H1 (cell line): ENCODE data around the gene TTC23. TPM values are rescaled to one million over a fixed set of nuclear protein-coding genes. Genes with fewer than 3 reads are reported as not detected.
A peak's percentile ranks its signal among the peaks of the same experiment; 100 is the strongest.

ENCODE experiments used
- CTCF ChIA-PET: fragments of 300-600 bp; sonication (Branson Sonifier 250); formaldehyde crosslinking; loops from one replicate; lab custom pipeline; 2021; ENCODE audit not compliant: partially characterized antibody; lab: Charles Lee
- POLR2A ChIA-PET: fragments of 300-600 bp; sonication (Branson Sonifier 250); formaldehyde crosslinking; loops from one replicate; lab custom pipeline; 2021; ENCODE audit warnings: inconsistent platforms; ENCODE audit not compliant: partially characterized antibody; lab: Charles Lee
- DNase-seq, 2 experiments: peaks; one replicate each; pipeline versions ENCODE4 v3.0.0 to v3.0.0-alpha.2; 2010 to 2022; ENCODE audit warnings: low spot score in 2 of 2, low read depth in 1 of 2, mixed read lengths in 1 of 2
- FAIRE-seq: peaks from 2 replicates; lab custom pipeline; 2011; peaks lifted over from hg19 to GRCh38; lab: Jason Lieb, UNC
- H2AFZ ChIP-seq: 2 replicates; pipeline ENCODE4 v1.8.1; 2012; ENCODE audit warnings: low read length, inconsistent platforms
- H2AK5ac ChIP-seq: 2 replicates; pipeline ENCODE4 v1.6.1; 2013; ENCODE audit warnings: low read depth, low read length
- H2BK120ac ChIP-seq: replicated peaks from 2 replicates; pipeline ENCODE3; 2013; ENCODE audit warnings: low read depth, low read length, inconsistent platforms
- H2BK12ac ChIP-seq: 2 replicates; pipeline ENCODE4 v1.6.1; 2013; ENCODE audit warnings: low read depth, low read length
- H2BK15ac ChIP-seq: 2 replicates; pipeline ENCODE4 v1.6.1; 2013; ENCODE audit warnings: low read length
- H2BK20ac ChIP-seq: 2 replicates; pipeline ENCODE4 v1.6.1; 2013; ENCODE audit warnings: low read length
- H2BK5ac ChIP-seq: 2 replicates; pipeline ENCODE4 v1.6.1; 2013; ENCODE audit warnings: low read depth, low read length
- H3K14ac ChIP-seq: 2 replicates; pipeline ENCODE4 v1.6.1; 2013; ENCODE audit warnings: inconsistent platforms; ENCODE audit not compliant: insufficient read length
- H3K18ac ChIP-seq: 2 replicates; pipeline ENCODE4 v1.6.1; 2013; ENCODE audit warnings: low read length; ENCODE audit errors: extremely low read depth
- H3K23ac ChIP-seq: 2 replicates; pipeline ENCODE4 v1.6.1; 2013; ENCODE audit warnings: inconsistent platforms; ENCODE audit not compliant: insufficient read length
- H3K23me2 ChIP-seq: 2 replicates; pipeline ENCODE4 v1.6.1; 2013; ENCODE audit warnings: low read depth, low read length
- H3K27ac ChIP-seq: 2 replicates; pipeline ENCODE4 v1.6.1; 2011; ENCODE audit warnings: low read depth, low read length, inconsistent platforms
- H3K27me3 ChIP-seq, 4 experiments: replicated peaks in 1 of 4; 1 replicate in 1 of 4; 2 replicates in 3 of 4; pipeline versions ENCODE4 v1.6.1 to v1.8.1; 2011 to 2013; ENCODE audit warnings: low read length in 3 of 4, mild to moderate bottlenecking in 3 of 4, inconsistent platforms in 2 of 4, mixed read lengths in 2 of 4, moderate library complexity in 1 of 4; ENCODE audit not compliant: control insufficient read depth in 3 of 4, insufficient read depth in 3 of 4; ENCODE audit errors: extremely low read depth in 1 of 4
- H3K36me3 ChIP-seq, 4 experiments: 2 replicates each; pipeline versions ENCODE4 v1.6.1 to v1.8.1; 2011 to 2013; ENCODE audit warnings: mild to moderate bottlenecking in 4 of 4, low read length in 3 of 4, moderate library complexity in 2 of 4, control low read depth in 1 of 4, inconsistent platforms in 1 of 4; ENCODE audit not compliant: insufficient read depth in 4 of 4, control insufficient read depth in 2 of 4
- H3K4ac ChIP-seq: replicated peaks from 2 replicates; pipeline ENCODE3; 2013; ENCODE audit warnings: low read length, low read depth, mixed read lengths, inconsistent platforms; ENCODE audit not compliant: insufficient read length
- H3K4me1 ChIP-seq, 4 experiments: replicated peaks in 1 of 4; 1 replicate in 1 of 4; 2 replicates in 3 of 4; pipeline versions ENCODE4 v1.6.1 to v1.8.1; 2011 to 2013; ENCODE audit warnings: low read length in 3 of 4, inconsistent platforms in 2 of 4, mixed read lengths in 1 of 4; ENCODE audit not compliant: insufficient read depth in 4 of 4, control insufficient read depth in 3 of 4
- H3K4me2 ChIP-seq, 2 experiments: 2 replicates each; pipeline versions ENCODE4 v1.6.1 to v1.8.1; 2011 to 2013; ENCODE audit warnings: low read depth in 2 of 2, low read length in 2 of 2, control low read depth in 1 of 2, inconsistent platforms in 1 of 2, mild to moderate bottlenecking in 1 of 2; ENCODE audit not compliant: insufficient read depth in 1 of 2
- H3K4me3 ChIP-seq, 4 experiments: fragments of 200-600, 300-600 bp in 1 of 4; sonication (generic), shearing (Covaris generic), sonication (Bioruptor Twin) in 1 of 4; 2 replicates each; pipeline versions ENCODE4 v1.5.1 to v1.8.1; 2011 to 2016; ENCODE audit warnings: low read length in 4 of 4, low read depth in 3 of 4, control low read depth in 2 of 4, inconsistent platforms in 2 of 4, mild to moderate bottlenecking in 2 of 4, mixed read lengths in 1 of 4, moderate library complexity in 1 of 4; ENCODE audit not compliant: insufficient read depth in 2 of 4; ENCODE audit errors: extremely low read depth in 1 of 4
- H3K56ac ChIP-seq: replicated peaks from 2 replicates; pipeline ENCODE3; 2013; ENCODE audit warnings: low read depth, mild to moderate bottlenecking, mixed read lengths, low read length, inconsistent platforms; ENCODE audit not compliant: insufficient read length
- H3K79me1 ChIP-seq: 2 replicates; pipeline ENCODE4 v1.6.1; 2013; ENCODE audit warnings: low read depth, low read length, control low read depth
- H3K79me2 ChIP-seq, 2 experiments: 2 replicates each; pipeline versions ENCODE4 v1.6.1 to v1.8.1; 2012 to 2013; ENCODE audit warnings: low read length in 2 of 2, mild to moderate bottlenecking in 2 of 2, inconsistent platforms in 1 of 2; ENCODE audit not compliant: insufficient read depth in 2 of 2, control insufficient read depth in 1 of 2
- H3K9ac ChIP-seq, 4 experiments: replicated peaks in 1 of 4; 1 replicate in 1 of 4; 2 replicates in 3 of 4; pipeline versions ENCODE4 v1.6.1 to v1.8.1; 2011 to 2013; ENCODE audit warnings: low read depth in 3 of 4, low read length in 3 of 4, control low read depth in 2 of 4, mild to moderate bottlenecking in 2 of 4, moderate library complexity in 2 of 4, inconsistent platforms in 1 of 4; ENCODE audit errors: extremely low read depth in 1 of 4
- H3K9me3 ChIP-seq, 2 experiments: 2 replicates each; pipeline versions ENCODE4 v1.6.1 to v1.8.1; 2012 to 2013; ENCODE audit warnings: mild to moderate bottlenecking in 2 of 2, moderate library complexity in 2 of 2, control low read depth in 1 of 2, inconsistent platforms in 1 of 2, low read depth in 1 of 2, low read length in 1 of 2, mixed read lengths in 1 of 2; ENCODE audit not compliant: insufficient read depth in 2 of 2
- H4K20me1 ChIP-seq, 2 experiments: replicated peaks in 1 of 2; 2 replicates each; pipeline versions ENCODE3 to v1.8.1; 2011 to 2013; ENCODE audit warnings: inconsistent platforms in 2 of 2, low read length in 2 of 2, mild to moderate bottlenecking in 1 of 2; ENCODE audit not compliant: insufficient read depth in 2 of 2, control insufficient read depth in 1 of 2
- H4K5ac ChIP-seq: 2 replicates; pipeline ENCODE4 v1.6.1; 2013; ENCODE audit warnings: low read length, low read depth, mixed read lengths, inconsistent platforms; ENCODE audit not compliant: insufficient read length
- H4K8ac ChIP-seq: 2 replicates; pipeline ENCODE4 v1.8.0; 2013; ENCODE audit warnings: mild to moderate bottlenecking, moderate library complexity, low read length, inconsistent platforms; ENCODE audit not compliant: insufficient read depth; ENCODE audit errors: extremely low read depth
- H4K91ac ChIP-seq: replicated peaks from 2 replicates; pipeline ENCODE3; 2013; ENCODE audit warnings: low read length, mixed read lengths, inconsistent platforms; ENCODE audit not compliant: insufficient read length
- ASH2L ChIP-seq: fragments of 200-600, 300-600 bp; sonication (generic); IDR thresholded peaks from one replicate; pipeline ENCODE4 v1.7.1; 2017; ENCODE audit warnings: low read length
- CREB1 ChIP-seq: IDR thresholded peaks from 2 replicates; pipeline ENCODE4 v1.6.1; 2012; ENCODE audit warnings: inconsistent platforms
- KDM5A ChIP-seq: fragments of 200-600 bp; IDR thresholded peaks from 2 replicates; pipeline ENCODE4 v1.7.1; 2012; ENCODE audit warnings: mild to moderate bottlenecking, low read length, inconsistent platforms, mixed read lengths
- RAD21 ChIP-seq, 2 experiments: IDR thresholded peaks in 1 of 2; conservative IDR thresholded peaks in 1 of 2; 2 replicates each; pipeline ENCODE4 v1.6.1; 2011; ENCODE audit warnings: low read depth in 2 of 2, low read length in 2 of 2, improper control_type of control experiment in 1 of 2, inconsistent platforms in 1 of 2, mild to moderate bottlenecking in 1 of 2, moderate library complexity in 1 of 2
- RBBP5 ChIP-seq: IDR thresholded peaks from 2 replicates; pipeline ENCODE4 v1.7.1; 2012; ENCODE audit warnings: low read depth, mild to moderate bottlenecking, inconsistent platforms, low read length, moderate library complexity, borderline replicate concordance
- SIRT6 ChIP-seq: IDR thresholded peaks from one replicate; pipeline ENCODE4 v1.7.1; 2012; ENCODE audit warnings: low read length, inconsistent platforms
- SIX5 ChIP-seq: IDR thresholded peaks from 2 replicates; pipeline ENCODE4 v1.6.1; 2011; ENCODE audit warnings: mild to moderate bottlenecking, low read depth, low read length
- SUZ12 ChIP-seq: fragments of 200-600 bp; sonication (generic); IDR thresholded peaks from 2 replicates; pipeline ENCODE4 v1.6.1; 2012; ENCODE audit warnings: mild to moderate bottlenecking, inconsistent platforms, low read length, moderate library complexity, mixed read lengths
- TEAD4 ChIP-seq: IDR thresholded peaks from 2 replicates; pipeline ENCODE4 v1.6.1; 2012; ENCODE audit warnings: low read depth, low read length, inconsistent platforms, mixed read lengths
- ZNF274 ChIP-seq: IDR thresholded peaks from 2 replicates; pipeline ENCODE4 v1.7.0; 2012; ENCODE audit warnings: low read length, borderline replicate concordance; ENCODE audit errors: extremely low read depth
- WGBS, 2 experiments: shearing (Covaris generic) in 1 of 2; methylation state at CpG; one replicate each; pipeline versions ENCODE4 v1.1.6 to v1.1.7; 2013 to 2015; ENCODE audit warnings: low lambda C conversion rate in 2 of 2, mixed read lengths in 2 of 2, inconsistent platforms in 1 of 2, low coverage in 1 of 2, missing lambda C conversion rate in 1 of 2; ENCODE audit not compliant: insufficient replicate concordance in 2 of 2, insufficient coverage in 1 of 2, insufficient read length in 1 of 2; ENCODE audit errors: extremely low coverage in 1 of 2, missing lambda C conversion rate in 1 of 2; 5-methylcytosine and 5-hydroxymethylcytosine counted together
- polyA plus RNA-seq, 7 experiments: library from polyadenylated mRNA; depleted of rRNA in 3 of 7; stranded (reverse) in 5 of 7; unstranded in 2 of 7; fragments of >200 nt in 5 of 7; fragments of 200-250 nt in 2 of 7; gene quantifications; 1 replicate in 5 of 7; 2 replicates in 1 of 7; 4 replicates in 1 of 7; pipeline versions ENCODE4 v1.2.1 to v1.2.3, GENCODE V29; 2011 to 2013; ENCODE audit warnings: missing spikeins in 2 of 7, mixed read lengths in 2 of 7
- total RNA-seq: library from RNA; stranded (reverse); fragmentation: NEBNext Ultra II Directional; extraction: Animal tissue kit (Norgen Biotek cat#: 25700); gene quantifications from 2 replicates; pipeline ENCODE4 v1.2.1, GENCODE V29; 2021
- TF ChIP-seq, protein P1 (sequence below): IDR thresholded peaks from 2 replicates; pipeline ENCODE4 v1.6.1; 2012; ENCODE audit warnings: inconsistent platforms

TTC23 gene
- total and polyA plus RNA-seq, 2 of the 8 experiments (the other 6 are each of a cell fraction or from before 2014, with no cell fraction given): 4.8 to 23.0 TPM

DNA sequence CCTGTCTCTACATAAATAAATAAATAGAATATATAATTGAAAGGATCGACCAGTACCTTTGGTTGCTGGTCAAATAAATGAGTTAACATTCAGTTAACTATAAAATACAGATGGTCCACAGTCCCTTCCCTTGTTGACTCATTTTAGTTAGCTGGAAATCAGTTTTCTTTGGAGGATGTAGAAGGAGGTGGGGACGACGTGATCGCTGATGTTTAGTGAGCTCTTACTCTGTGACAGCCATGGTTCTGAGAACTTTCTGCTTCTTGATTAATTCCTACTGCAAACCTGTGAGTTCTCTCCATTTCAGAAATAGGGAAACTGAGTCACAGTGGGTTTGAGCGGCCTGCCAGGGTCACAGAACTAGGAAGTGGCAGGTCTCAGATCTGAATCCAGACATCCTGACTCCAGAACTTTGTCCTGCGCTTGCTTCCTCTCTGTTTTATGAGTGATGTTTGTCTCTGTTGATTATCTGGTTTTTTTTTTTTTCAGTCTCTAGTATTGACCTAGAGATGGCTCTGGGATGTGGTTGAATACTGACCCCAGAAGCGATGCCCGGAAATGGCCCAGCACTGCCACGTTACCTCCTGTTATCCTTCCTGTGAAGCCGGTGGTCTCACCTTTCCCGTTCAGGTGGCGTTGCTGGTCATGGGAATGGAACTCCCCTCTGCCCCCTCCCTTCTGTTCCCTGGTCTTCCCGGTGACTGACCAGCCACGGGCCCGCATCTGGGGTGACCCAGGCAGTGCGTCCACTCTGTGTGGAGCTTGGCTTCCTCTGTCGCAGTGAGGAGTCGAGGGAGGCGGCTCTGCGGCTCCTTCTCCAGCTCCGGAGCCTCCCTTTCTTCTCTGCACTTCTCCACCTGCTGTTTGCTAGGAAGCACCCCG is 126.3 kb downstream of the TTC23 start:
- no peak overlapping the region for H3K4me3 ChIP-seq
- no peaks in the 10 kb centered on the region for H3K36me3 ChIP-seq
- H4K8ac ChIP-seq: peak overlapping the region; percentile 84
- no peak overlapping the region for H3K23ac ChIP-seq
- no peak overlapping the region for H2AK5ac ChIP-seq
- FAIRE-seq (no peak), DNase-seq (no peak)
- no peak overlapping the region for H3K4ac ChIP-seq
- H3K79me2 ChIP-seq: no peaks in the 10 kb centered on the region
- H2AFZ ChIP-seq: no peak overlapping the region
- H2BK12ac ChIP-seq: no peak overlapping the region
- H2BK15ac ChIP-seq: no peak overlapping the region; the same call in 1 of the 2 replicates
- no peak overlapping the region for H3K27ac ChIP-seq
- no peak overlapping the region for H4K91ac ChIP-seq
- 0 out of 2 replicates have a peak overlapping the region, but pooled peaks have one; percentile 66 for H2BK5ac ChIP-seq
- H3K9me3 ChIP-seq: no peaks in the 10 kb centered on the region
- no peak overlapping the region for H3K56ac ChIP-seq
- H3K9ac ChIP-seq: no peak overlapping the region
- H3K27me3 ChIP-seq: no peaks in the 10 kb centered on the region
- WGBS, 2 experiments: 84% methylated on average over 17 of the region's 22 CpGs; no CpG with 5 or more reads in 1 of the 2 experiments
- H3K4me2 ChIP-seq: 0 out of 4 replicates have a peak overlapping the region, but pooled peaks of 1 of the 2 experiments have one; percentile 12
- no peaks in the 10 kb centered on the region for H3K79me1 ChIP-seq
- ChIA-PET POLR2A (no interaction called here), CTCF (interaction anchor here (0.6 to 2.5 kb wide), 6 partner anchors 11 to 85 kb away, joined by 3 to 9 read pairs (median 4); no protein-coding TSS in a partner anchor)
- no peak overlapping the region for H4K5ac ChIP-seq
- H3K18ac ChIP-seq: no peak overlapping the region; the same call in 1 of the 2 replicates
- H3K23me2 ChIP-seq: no peaks in the 10 kb centered on the region
- no peaks in the 10 kb centered on the region for H4K20me1 ChIP-seq
- no peak overlapping the region for H2BK120ac ChIP-seq
- no peak overlapping the region for H3K14ac ChIP-seq
- H3K4me1 ChIP-seq: peaks cover 0 to 21% (median 5%) of the 10 kb centered on the region in 4 experiments; a peak in 5 of 7 replicates
- H2BK20ac ChIP-seq: no peak overlapping the region
- TF ChIP-seq TEAD4: no peak
- no peak for TF ChIP-seq ASH2L
- TF ChIP-seq RBBP5: no peak
- TF ChIP-seq KDM5A: no peak
- TF ChIP-seq ZNF274: no peak
- TF ChIP-seq SIRT6: no peak
- TF ChIP-seq CREB1: no peak
- no peak for TF ChIP-seq SUZ12
- no peak for TF ChIP-seq RAD21 (IDR thresholded peaks at IDR 0.05 in 1 of 2, conservative IDR thresholded peaks at IDR 0.05 in 1 of 2; ENCODE audit: low read depth in 2 of 2, low read length in 2 of 2)
- TF ChIP-seq SIX5: no peak
- TF ChIP-seq, protein P1, sequence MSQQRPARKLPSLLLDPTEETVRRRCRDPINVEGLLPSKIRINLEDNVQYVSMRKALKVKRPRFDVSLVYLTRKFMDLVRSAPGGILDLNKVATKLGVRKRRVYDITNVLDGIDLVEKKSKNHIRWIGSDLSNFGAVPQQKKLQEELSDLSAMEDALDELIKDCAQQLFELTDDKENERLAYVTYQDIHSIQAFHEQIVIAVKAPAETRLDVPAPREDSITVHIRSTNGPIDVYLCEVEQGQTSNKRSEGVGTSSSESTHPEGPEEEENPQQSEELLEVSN: no peak
